Cardiac fibroblast (primary cell): ENCODE data around the gene SH3BP5.
"Not testable (repeated sequence)": the region's sequence is repeated elsewhere in the genome, so short reads cannot be mapped to it uniquely, and the experiment has no call there.

Experiments used
- DNase-seq, 2 donors: peaks; one replicate each; pipeline versions ENCODE4 v3.0.0 to v3.0.0-alpha.2; 2010; ENCODE audit warnings: low read depth in 2 of 2
- H3K4me3 ChIP-seq, 2 donors: replicated peaks in 1 of 2; 1 replicate in 1 of 2; 2 replicates in 1 of 2; pipeline ENCODE4 v1.5.1; 2011; ENCODE audit warnings: low read depth in 2 of 2, low read length in 2 of 2, mild to moderate bottlenecking in 2 of 2, moderate library complexity in 1 of 2
- CTCF ChIP-seq: IDR thresholded peaks from one replicate; pipeline ENCODE4 v1.5.1; 2011; ENCODE audit warnings: low read depth, mild to moderate bottlenecking, low read length, inconsistent platforms

SH3BP5 gene

DNA sequence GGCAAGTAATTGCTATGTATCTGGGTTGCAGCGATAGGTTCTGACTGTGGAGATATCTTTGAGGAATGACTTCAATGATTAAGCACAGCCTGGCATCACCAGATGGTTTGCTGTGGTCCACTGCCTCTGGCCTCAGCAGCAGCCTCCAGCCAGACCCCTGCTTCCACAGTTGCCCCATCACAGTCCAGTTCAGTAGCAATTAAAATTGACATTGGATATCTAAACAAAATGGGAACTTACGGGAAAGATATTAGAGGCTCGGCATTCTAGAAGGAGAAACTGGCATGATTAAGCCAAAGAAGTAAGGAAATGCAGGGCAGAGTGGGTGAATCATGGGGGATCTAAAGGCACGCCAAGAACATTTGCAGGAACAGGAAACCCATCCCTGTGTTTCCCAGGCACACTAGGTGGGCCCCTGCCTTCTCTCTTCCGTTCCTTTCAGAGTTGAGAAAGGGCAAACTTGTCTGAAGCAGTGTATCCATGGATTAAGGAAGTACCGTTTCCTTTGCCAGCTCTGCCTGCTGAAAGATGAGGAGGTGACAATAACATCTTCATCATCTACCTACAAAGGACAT, 36.3 kb upstream of the SH3BP5 start:
- no peak for TF ChIP-seq CTCF
- peak; percentile 30 to 34 for DNase-seq
- no peak overlapping the region for H3K4me3 ChIP-seq

DNA sequence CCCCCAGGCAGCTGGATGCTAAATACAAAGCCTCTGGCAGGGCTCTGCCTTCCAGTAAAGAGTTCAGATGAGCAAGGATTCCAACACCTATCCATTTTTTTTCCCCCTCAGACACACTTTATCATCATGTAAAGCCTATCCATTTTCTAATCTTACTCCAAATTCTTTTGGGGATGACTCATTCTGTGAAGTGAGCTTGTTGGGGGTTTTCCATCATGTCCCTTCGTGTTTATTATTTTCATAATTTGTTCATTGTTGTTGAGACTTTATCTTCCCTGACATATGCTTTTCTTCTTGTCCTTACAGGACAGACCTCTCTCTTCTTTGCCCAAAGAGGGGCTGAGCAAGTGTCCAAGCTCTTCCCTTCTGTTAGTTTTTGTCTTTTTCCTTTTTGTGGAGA, 34.7 kb upstream of the SH3BP5 start:
- peak; percentile 39 to 70 for DNase-seq
- TF ChIP-seq CTCF = no peak
- H3K4me3 ChIP-seq = no peak overlapping the region

- DNase-seq = peak in 1 of 2 donors; percentile 33
- H3K4me3 ChIP-seq = not testable (repeated sequence)
Observed at GRCh38 chr3:15364078-15364477, 31.7 kb upstream of the SH3BP5 start.

DNA sequence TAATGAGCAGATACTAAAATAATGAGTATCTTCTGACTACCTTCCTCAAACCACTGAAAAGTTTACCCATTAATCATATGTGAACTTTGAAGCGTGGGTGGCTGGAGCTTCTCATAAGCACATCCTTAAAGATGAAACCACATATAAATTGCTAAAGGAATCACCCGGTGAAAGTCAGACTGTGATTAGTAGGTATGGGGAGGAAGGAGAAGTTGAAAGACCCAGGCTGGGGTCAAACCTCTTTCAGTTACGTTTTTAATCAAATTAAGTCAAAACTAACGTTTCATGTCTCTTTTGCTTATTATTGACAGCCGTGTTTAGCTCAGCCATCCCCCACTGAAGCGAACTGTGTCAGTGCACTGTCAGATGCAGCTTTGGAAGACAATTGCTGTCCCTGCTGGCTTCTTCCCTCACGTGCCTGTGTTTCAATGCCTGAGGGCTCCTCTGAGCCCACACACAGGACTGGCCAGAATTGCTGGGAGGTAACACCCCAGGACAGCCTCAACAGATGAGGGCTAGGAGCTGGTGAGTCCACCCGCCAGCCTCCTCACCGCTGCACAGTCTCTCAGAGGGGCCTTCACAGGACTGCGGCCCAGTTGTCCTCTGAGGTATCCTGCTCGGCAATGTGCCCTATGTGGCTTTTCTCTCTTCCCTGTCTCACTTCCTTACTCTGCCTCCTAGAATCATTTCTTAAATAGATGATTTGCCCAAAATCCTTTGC, 29.3 kb upstream of the SH3BP5 start:
- peak in 1 of 2 donors; percentile 65 for DNase-seq
- H3K4me3 ChIP-seq = no peak overlapping the region
- TF ChIP-seq CTCF = no peak

GRCh38 chr3:15360788-15361493, 28.6 kb upstream of the SH3BP5 start:
- no peak overlapping the region for H3K4me3 ChIP-seq
- peak; percentile 43 to 71 for DNase-seq
- TF ChIP-seq CTCF = no peak

DNA sequence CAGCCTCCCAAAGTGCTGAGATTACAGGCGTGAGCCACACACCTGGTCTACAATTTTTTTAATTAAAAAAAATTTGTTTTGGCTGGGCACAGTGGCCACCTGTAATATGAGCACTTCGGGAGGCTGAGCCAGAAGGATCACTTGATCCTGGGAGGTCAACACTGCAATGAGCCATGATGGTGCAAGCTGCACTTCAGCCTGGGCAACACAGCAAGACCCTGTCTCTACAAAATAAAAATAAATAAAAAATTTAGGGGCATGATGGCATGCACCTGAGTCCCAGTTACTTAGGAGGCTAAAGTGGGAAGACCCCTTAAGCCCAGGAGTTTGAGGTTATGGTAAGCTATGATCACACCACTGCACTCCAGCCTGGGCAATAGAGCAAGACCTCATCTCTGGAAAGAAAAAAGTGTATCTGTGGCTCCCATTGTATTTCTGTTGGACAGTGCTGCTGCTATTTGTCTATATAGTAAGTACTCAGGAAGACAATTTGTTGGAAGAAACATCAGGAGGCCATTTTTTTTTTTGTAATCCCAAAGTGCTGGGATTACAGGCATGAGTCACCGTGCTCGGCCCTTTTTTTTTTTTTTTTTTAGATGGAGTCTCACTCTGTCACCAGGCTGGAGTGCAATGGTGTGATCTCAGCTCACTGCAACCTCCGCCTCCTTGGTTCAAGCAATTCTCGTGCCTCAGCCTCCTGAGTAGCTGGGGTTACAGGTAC, 27.5 kb upstream of the SH3BP5 start:
- no peak overlapping the region for H3K4me3 ChIP-seq
- DNase-seq = peak; percentile 16 to 59
- TF ChIP-seq CTCF = no peak

DNA sequence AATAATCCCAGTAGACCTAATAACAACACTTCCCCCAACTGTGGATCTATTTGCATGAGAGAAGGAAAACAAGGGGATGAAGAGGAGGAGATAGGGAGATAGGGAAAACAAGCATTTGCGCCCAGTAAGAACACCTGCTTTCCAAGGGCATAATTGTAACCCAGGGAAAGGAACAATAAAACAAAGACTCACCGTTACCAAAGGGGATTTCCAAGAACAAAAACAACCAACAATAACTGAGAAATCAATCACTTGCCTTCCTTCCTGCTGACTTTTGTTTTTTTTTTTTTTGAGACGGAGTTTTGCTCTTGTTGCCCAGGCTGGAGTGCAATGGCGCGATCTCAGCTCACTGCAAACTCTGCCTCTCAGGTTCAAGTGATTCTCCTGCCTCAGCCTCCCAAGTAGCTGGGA, 24.3 kb upstream of the SH3BP5 start:
- DNase-seq, H3K4me3 ChIP-seq: not testable (repeated sequence)
